Stimulated activated naive CD4-positive, alpha-beta T cell treated with Interleukin-2 at 50 U/mL for 16 hours (primary cell): ENCODE results near the gene GIPC2.
"Not testable (repeated sequence)": the region's sequence is repeated elsewhere in the genome, so short reads cannot be mapped to it uniquely, and the experiment has no call there.

Experiments
- DNase-seq: peaks from one replicate; lab custom pipeline; 2025; lab: John Stamatoyannopoulos, UW

The GIPC2 gene

DNA sequence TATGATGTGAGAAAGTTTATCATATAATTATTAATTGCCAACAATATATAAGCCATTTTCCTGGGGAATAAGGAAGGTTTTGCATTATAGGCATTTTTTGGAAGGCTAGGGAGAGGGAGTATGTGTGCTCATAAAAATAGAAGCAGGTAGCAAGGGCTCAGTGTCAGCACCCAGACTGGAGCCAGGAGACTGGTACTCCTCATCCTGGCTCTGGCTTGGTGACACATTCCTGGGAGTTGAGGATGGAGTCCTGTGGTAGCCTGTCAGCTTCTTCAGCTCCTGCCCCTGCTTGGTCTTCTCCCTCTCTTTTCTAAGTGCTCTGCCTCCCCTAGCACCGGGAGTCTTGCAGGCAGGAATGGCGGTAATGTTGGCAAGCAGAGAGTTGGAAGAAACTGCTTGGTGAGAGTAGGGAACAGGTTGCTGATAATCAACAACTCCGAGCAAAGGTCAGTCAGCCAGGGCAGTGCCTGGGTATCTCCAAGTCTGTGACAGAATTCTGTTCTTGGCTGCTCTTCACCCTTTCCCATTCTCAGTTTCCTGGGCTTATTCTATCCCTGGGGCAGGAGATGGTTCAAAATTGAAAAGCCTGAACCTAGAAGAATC is 23.0 kb downstream of the GIPC2 start:
- DNase-seq: no peak

DNA sequence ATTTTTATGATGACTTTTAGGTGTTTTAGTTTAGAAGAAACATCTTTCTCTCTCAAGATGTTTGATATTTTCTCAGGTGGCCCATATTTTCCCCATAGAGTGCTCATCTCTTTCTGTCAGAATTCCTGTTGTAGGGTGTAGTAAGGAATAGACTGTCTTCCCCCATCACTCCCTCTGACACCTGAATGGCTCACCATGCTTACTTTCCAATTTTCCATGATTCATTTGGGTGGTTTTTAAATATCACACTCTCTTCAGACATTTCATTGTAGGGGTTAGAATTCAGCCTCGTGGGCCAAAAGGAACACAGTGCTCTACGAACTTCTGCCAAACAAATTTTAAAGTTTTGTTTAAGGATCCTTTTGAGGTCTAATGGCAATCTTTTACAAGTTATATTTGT is 24.0 kb downstream of the GIPC2 start:
- DNase-seq: no peak

DNA sequence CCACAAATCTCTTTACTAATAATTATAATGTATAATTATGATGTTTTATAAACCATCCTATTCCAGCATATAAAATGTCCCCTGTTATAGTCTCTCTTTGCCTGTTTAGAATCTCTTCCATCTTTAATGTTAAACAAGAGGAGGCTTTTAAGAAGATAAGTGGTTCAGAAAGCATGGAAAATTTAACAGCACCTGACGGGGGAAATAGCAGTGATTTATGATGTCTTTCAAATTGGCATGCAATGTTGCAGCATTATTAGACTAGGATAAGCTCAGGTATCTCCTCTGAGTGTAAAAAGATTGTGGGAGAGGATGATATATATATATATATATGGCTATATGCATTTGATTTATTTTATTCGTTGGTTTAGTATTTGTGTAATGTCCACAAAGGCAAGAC is 24.4 kb downstream of the GIPC2 start:
- DNase-seq: no peak

DNA sequence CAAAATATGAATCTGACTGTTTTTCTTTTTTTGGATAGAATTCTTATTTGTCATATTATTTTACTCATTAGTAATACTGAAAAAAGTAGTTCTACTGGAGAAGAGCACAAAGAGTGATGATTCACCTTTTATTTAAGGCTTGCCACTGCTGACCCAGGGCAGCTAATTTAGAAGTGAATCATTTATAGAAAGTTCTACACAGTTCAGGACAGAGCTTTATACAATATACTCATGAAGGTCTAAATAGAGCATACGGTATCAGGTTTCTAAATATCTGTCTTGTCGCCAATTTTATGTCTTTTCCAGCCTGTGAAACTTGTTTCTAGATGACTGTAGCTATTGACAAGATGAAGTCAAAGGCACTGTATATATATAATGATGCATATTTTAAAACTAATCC is 25.0 kb downstream of the GIPC2 start:
- DNase-seq: no peak

DNA sequence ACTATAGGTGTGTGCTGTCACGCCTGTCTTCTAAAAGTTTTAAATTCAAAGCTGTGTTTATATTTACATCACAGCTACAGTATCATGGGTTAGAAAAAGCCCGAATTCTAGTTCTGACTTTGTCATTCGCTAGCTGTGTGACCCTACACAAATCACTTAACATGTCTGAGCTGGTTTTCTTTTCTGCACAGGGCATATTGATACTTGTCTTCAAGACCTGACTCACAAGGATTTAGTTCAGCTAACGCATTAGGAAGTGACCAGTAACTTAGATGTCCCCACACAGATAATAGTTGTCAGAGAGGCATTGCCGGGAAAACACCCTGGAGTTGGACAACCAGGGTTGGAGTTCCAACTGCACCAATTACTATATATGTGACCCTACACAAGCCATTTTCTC is 25.9 kb downstream of the GIPC2 start:
- DNase-seq: no peak

DNA sequence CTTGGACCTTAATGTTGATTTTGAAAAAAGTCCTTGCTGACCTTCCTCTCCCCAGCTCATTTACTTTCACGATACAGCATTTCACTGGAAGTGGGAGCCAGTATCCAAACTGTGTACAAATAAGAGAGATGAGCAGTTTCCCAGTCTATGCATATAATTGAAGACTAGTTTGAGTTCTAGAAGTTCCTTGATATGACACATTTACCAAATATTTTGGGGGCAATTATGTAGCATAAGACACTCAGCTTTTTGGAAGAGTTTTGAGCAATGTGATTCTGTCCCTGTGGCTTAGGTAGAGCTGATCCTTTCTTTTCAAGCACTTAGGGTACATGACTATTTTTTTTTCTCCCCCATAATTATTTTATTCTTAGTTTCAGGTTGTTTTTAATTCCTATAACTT is 26.4 kb downstream of the GIPC2 start:
- DNase-seq: no peak

DNA sequence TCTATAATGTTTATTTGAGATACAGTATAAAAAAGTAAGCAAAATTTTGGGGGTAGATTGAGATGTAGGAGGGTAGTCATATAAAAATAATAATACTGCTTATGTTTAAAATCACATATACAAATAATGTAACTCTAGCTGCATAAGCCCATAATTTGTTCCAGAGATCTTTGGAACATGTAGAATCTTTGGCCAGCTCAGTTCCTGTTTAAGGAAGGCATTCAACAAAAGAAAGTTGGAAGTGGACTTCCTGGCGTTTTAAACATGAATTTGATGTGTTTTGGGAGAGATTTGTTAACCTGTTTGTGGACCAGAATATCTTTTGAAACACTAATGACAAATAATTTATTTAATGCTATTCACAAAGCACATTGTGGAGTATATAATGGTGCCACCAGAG is 27.7 kb downstream of the GIPC2 start:
- no peak for DNase-seq

DNA sequence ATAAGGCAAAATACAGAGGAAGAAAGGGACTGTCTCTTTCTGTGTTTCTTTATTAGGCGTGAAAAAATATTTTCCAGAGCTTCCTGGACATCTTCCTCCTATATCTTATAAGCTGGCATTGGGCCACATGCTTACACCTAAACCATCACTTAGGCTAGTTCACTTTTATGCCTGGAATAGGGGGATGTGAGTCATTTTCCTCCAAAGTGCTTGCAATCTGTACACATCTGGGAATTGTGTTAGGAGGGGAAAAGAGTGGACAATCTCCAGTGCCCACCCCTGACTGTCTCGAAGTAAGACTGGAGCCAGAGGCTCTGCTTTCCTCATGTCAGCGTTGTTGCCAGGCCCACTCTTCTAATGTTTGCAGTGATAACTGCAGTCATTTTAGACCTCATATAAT is 29.9 kb downstream of the GIPC2 start:
- DNase-seq: no peak

DNA sequence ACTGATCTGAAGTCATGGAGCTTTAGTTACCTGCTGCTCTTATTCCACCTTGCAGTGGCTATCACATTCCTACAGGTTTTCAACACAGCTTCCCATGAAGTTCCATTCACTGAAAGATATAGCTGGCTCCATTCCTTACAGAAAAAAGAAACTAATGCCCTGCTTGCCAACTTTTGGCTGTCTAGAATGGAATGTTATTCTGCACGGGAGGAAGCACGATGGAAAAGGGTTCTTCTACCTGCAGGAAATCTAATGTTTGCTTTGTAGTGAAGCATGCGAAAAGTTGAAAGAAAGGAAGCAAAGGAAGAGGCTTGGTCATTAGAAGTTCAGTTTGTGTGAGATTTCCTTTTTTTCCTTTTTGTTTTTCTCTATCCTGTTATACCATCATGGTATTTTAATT is 32.6 kb downstream of the GIPC2 start:
- no peak for DNase-seq

DNA sequence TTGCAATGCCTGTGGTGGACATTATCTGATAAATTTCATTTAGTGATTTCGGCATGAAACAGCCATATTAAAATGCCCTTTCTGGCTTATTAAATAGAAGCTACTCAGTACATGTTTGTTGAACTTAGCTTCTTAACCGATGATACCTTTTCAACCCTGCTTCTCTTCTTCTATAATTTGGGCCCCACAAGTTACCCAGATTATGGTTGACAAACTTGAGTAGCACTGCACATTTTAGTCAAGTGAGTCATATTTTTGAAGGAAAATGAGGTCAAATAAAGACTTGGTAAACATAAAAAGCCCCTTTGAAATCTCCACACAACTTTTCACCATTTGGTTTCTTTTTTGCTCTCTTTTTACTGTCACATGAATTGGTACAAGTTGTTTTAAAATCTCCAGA is 33.8 kb downstream of the GIPC2 start:
- no peak for DNase-seq

DNA sequence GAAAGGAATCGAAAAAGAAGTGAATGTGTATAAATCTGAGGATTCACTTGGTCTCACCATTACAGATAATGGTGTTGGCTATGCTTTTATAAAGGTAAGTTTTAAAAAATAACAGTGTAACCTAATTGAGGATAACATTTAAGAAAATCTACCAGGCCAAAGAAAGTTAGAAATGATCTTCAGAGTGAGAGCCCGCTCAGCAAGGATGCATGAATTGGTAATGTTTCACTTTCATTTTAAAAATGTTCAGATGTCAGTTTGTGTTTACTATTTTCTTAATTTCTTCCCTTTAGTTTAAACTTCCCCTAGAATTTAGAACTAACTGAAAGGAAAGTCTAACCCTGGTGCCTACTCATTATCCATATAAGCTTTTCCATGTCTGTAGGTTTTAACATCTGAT is 35.0 kb downstream of the GIPC2 start:
- no peak for DNase-seq

DNA sequence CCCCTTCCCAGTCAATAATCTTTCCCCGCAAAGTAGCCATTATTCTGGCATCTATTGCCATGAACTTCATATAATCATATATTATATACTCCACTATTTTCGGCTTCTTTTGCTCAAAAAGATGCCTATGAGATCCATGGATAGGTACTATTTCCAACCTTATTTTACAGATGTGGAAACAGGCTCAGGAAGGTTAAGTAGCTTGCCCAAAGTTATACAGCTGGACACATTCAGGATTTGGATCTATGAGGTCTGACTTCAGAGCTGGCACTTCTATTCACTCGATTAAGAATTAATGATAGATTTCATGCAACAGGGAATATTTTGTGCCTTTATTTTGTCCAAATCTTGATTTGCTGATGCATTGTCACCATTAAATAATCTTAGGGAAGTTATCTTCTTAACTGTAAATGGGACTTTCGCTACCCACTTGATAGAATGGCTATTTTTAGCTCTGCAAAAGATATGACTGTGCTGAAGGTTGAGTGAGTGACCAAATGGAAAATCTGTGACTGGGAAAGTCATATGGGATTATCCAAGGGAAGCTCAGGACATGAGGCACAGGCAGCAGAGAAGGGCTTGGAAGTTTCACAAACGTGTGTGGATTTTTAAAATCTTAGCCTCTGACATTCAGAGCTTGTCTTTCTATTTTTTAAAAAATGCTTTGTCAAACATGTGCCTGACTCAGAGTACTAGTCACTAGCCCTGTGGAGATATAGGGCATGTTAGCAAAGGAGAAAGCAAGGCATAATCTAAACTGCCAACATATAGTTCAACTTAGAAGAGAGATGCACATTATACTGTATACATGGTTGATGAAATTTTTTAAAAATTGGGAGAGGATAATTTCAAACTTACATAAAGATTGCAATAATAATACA is 36.5 kb downstream of the GIPC2 start:
- DNase-seq: no peak

DNA sequence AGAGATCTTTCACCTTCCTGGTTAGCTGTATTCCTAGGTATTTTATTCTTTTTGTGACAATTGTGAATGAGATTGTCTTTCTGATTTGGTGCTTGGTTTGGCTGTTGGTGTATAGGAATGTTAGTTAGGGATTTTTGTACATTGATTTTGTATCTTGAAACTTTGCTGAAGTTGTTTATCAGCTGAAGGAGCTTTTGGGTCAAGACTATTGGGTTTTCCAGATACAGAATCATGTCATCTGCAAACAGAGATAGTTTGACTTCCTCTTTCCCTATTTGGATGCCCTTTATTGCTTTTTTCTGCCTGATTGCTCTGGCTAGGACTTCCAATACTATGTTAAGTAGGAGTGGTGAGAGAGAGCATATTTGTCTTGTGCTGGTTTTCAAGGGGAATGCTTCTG is 38.9 kb downstream of the GIPC2 start:
- not testable (repeated sequence) for DNase-seq

DNA sequence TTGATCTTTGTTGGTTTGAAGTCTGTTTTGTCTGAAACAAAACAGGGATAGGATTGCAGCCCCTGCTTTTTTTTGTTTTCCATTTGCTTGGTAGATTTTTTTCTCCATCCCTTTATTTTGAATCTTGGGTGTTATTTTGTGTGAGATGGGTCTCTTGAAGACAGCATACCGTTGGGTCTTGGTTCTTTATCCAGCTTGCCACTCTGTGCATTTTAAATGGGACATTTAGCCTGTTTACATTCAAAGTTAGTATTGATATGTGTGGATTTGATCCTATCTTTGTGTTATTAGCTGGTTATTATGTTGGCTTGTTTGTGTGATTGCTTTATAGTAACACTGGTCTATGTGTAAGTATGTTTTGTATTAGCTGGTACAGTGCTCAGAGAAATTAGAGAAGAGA is 40.9 kb downstream of the GIPC2 start:
- DNase-seq: no peak

DNA sequence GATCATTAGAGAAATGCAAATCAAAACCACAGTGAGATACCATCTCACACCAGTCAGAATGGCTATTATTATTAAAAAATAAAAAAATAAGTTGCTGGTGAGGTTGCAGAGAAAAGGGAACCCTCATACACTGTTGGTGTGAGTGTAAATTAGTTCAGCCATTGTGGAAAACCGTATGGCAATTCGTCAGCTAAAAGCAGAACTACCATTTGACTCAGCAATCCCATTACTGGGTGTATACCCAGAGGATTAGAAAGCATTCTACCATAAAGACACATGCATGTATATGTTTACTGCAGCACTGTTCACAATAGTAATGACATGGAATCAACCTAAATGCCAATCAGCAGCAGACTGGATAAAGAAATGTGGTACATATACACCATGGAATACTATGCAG is 42.2 kb downstream of the GIPC2 start:
- DNase-seq: no peak

DNA sequence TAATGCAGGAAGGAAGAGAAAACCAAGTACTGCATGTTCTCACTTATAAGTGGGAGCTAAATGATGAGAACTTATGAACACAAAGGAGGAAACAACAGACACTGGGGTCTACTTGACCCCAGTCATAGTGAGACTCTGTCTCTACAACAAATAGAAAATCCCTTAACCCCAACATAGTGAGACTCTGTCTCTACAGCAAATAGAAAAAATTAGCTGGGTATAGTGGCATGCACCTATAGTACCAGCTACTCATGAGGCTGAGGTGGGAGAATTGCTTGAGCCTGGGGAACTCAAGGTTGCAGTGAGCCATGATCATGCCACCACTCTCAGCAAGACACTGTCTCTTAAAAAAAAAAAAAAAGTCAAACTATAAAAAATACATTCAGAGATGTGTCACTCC is 42.7 kb downstream of the GIPC2 start:
- DNase-seq: no peak

DNA sequence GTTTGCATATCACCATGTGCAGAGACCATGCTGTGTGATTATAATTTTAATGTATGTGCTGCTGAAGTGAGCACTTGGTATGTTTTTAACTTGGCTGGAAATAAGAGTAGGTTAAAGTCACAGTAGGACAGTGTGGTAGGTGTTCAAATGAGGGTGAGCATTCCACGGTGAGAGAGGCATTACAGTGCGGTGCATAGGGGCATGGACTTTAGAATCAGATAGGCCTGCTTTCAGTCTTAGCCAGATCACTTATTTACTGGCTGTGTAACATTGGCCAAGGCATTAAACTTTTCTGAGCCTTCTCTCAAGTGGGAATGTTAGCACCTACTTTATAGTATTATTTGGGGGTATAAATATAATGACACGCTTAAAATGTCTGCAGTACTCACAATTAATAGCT is 43.2 kb downstream of the GIPC2 start:
- DNase-seq: no peak

DNA sequence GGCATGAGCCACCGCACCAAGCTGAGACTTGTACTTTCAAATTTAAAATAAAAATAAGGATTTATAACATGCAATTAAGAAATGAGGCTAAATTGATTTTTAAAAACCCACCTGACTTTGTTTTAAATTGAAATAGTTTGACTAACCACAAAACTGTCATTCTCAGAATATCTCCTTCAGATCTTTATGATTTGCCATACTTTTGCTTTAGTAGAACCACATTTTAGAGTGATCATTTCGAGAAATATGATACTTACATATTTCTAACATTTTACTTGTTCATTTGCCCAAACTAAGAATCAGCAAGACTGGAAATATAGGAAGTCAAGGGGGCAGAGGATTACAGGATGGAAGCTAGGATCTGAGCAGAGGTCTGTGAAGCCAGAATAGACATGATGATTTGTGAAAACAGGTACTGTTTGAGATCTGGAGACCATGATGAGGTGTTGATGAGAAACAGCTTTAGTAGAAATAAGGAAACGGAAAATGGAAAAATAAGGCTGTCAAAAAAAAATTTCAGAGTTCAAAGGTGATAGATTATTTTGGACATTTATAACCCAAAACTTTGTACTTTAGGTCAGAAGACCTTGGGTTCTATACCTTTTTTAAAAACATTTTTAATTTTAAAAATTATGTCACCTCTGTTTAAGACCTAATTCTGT is 44.8 kb downstream of the GIPC2 start:
- DNase-seq: no peak

DNA sequence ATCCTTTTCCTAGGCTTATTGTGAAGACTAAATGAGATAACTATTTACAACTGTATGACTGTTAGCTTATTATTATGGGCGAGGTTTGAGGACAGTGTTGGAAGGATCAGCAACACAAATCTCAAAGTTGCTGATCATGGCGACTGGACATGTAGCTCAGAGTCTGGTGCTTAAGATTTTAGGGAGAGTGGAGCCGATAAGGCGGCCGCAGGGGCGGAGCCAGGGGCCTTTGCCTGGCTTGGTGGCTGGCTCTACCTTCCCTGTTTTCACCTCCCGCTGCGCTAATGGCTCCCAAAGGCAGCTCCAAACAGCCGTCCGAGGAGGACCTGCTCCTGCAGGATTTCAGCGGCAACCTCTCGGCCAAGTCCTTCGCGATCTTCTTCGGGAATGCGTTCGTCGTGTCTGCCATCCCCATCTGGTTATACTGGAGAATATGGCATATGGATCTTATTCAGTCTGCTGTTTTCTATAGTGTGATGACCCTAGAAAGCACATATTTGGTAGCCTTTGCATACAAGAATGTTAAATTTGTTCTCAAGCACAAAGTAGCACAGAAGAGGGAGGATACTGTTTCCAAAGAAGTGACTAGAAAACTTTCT is 45.5 kb downstream of the GIPC2 start:
- DNase-seq: no peak

DNA sequence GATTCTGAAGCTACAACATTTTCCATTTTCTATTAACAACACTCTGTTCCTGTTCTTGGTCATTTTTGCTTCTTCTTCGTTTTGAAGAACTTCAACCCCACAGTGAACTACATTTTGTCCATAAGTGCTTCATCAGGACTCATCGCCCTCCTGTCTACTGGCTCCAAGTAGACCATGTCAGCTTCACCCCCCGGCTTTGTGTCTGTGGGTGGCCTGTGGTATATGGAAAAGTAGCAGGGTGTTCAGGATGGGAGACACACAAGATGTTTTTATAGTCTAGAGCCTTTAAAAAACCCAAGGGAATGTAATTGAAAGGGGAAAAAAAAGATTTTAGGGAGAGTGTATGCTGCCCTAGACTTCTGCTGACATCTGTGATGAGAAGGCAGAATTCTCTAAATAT is 46.1 kb downstream of the GIPC2 start:
- no peak for DNase-seq

DNA sequence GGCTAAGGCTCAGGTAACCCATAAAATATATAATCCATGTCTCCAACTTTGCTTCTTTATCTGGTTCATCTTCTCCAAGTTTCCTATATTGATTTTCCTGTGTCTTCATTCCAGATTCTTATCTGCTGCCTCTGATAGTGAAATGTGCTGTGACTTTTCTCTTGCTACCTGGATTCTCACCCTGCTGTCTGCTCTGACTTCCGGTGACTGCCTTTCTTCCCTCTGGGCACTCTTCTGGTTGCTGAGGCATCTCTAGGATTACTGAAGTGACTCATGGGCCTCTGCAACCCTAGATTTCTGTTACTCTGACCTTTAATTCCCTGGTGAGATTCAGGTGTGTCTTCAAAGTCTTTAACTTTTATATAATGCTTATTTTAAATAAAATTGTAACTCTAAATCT is 46.9 kb downstream of the GIPC2 start:
- DNase-seq: no peak

DNA sequence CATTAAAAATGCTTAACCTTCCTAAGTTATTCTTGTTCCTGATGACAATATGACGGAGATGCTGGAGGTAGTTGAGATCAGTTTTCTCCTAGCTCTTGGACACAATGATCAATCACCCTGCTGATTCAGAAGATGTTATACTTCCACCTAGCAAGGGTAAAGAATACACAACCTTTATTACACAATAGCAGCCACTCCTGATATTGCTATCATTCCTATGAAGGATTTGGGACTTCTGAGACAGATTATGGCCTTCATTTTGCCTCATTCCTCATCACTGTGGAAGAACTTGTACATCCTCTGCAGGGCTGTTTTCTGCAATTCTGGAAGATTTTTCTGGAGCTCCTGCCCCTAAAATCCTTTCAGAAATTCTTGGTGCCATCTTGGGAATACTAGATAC is 47.8 kb downstream of the GIPC2 start:
- no peak for DNase-seq

DNA sequence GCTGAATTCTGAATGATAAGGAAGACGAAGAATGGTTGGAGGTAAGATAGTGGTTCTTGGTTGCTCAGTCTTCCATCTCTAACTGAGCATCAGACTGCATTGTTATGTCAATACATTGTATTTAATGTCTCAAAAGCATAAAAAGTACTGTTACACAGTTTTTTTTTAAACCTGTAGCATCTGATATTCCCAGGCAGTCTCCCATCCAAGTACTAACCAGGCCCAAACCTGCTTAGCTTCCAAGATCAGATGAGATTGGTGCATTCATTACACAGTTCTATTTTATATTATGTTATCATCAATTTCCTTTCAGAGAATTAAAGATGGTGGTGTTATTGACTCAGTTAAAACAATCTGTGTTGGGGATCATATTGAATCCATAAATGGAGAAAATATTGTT is 48.9 kb downstream of the GIPC2 start:
- no peak for DNase-seq
